Activated T-cell treated with anti-CD3 and anti-CD28 coated beads, Interleukin-2, amount 50 U/mL, for 4 hours (primary cell): Measurements from ENCODE around the gene SPECC1. TPM values are rescaled to one million over a fixed set of nuclear protein-coding genes. Genes with fewer than 3 reads are reported as not detected.
"Not testable (repeated sequence)": the region's sequence is repeated elsewhere in the genome, so short reads cannot be mapped to it uniquely, and the experiment has no call there.

ENCODE experiments used
- ATAC-seq, 2 donors: fragments of 200-7000 bp; cut with Tn5 transposase; one replicate each; pipeline ENCODE4 v1.10.0; 2021
- DNase-seq: peaks from one replicate; pipeline ENCODE4 v3.0.0-alpha.2; 2020
- H3K27me3 Mint-ChIP-seq: one replicate; pipeline ENCODE4 v1.8.0; 2021; ENCODE audit warnings: low read depth, mixed read lengths
- H3K36me3 Mint-ChIP-seq: one replicate; pipeline ENCODE4 v1.8.0; 2022; ENCODE audit warnings: mixed read lengths; ENCODE audit not compliant: insufficient read depth
- H3K4me1 Mint-ChIP-seq: one replicate; pipeline ENCODE4 v1.8.0; 2021; ENCODE audit warnings: low read depth, mixed read lengths
- H3K4me3 Mint-ChIP-seq: one replicate; pipeline ENCODE4 v1.8.0; 2021; ENCODE audit warnings: mild to moderate bottlenecking, moderate library complexity, mixed read lengths
- H3K9me3 Mint-ChIP-seq: one replicate; pipeline ENCODE4 v1.8.0; 2021; ENCODE audit warnings: mixed read lengths
- total RNA-seq, 3 donors: library from RNA; stranded (reverse); gene quantifications; one replicate each; pipeline ENCODE4 v1.2.1, GENCODE V29; 2021

Gene SPECC1
- total RNA-seq, 3 donors from 2014 or later, result 3.8 to 7.0 (median 3.9) TPM

DNA sequence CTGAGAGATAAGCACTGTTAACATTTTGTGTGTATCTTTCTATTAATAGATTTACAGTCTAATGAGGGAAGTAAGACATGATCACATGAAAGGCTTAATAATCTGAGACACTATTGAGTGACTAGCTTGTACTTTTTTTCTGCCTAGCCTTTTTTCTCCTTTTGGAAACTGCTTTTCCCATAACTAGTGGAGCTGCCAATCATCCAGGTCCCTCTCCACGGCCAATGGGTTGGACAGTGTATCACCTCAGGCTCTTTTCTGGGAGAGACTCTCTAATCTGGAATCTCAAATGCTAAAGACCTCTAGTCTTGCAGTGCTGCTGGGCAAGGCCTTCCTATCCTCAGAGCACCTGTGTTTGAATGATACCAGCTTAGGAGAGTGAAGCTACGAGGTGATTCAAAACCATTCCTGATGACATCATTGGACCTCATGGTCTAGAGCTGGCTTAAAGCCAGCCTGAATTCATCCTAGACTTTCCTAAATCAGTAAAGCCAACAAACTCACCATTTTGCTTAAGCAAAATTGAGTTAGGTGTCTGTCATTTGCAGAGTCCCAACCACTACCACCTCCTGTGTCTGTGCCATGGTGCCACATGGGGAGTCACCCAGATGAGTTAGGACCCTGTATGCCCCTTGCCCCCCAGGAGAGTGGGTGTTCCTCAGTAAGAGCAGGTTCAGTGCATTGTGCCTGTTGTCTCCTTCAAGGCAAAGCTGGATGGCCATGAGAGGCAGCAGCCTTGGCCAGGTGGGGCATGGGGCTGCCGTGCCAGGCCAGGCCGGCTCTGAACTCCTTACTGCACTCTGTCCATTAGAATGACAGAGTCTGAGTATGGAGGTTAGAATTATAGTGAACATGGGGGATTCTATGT, 62.9 kb downstream of the SPECC1 start:
- no peak overlapping the region for H3K4me3 Mint-ChIP-seq

DNA sequence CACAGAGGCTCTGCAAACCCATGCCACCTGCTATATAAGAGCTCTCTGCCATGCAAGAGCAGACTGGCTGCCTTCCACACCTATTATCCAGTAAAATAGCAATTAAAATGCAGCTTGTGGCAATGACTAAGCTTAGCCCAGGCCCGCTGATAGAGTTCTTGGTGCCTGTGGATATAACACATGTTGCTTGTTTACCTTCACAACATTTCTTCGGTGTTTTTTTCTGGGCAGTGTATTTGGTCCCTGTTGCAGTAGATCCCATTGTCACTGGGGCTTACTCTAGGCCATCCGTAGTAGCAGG, 63.5 kb downstream of the SPECC1 start:
- ATAC-seq, result no peak
- Mint-ChIP-seq H3K9me3 (no peaks in the 10 kb centered on the region), H3K4me3 (no peak overlapping the region), H3K27me3 (peaks cover 2% of the 10 kb centered on the region), H3K4me1 (peaks cover 19% of the 10 kb centered on the region), H3K36me3 (no peaks in the 10 kb centered on the region)
- DNase-seq, result no peak

More for the DNA sequence above, 62.9 kb downstream of the SPECC1 start:
- ATAC-seq (no peak), DNase-seq (no peak)
- Mint-ChIP-seq H3K27me3 (peaks cover 2% of the 10 kb centered on the region), H3K9me3 (no peaks in the 10 kb centered on the region), H3K36me3 (no peaks in the 10 kb centered on the region), H3K4me1 (peaks cover 19% of the 10 kb centered on the region)

DNA sequence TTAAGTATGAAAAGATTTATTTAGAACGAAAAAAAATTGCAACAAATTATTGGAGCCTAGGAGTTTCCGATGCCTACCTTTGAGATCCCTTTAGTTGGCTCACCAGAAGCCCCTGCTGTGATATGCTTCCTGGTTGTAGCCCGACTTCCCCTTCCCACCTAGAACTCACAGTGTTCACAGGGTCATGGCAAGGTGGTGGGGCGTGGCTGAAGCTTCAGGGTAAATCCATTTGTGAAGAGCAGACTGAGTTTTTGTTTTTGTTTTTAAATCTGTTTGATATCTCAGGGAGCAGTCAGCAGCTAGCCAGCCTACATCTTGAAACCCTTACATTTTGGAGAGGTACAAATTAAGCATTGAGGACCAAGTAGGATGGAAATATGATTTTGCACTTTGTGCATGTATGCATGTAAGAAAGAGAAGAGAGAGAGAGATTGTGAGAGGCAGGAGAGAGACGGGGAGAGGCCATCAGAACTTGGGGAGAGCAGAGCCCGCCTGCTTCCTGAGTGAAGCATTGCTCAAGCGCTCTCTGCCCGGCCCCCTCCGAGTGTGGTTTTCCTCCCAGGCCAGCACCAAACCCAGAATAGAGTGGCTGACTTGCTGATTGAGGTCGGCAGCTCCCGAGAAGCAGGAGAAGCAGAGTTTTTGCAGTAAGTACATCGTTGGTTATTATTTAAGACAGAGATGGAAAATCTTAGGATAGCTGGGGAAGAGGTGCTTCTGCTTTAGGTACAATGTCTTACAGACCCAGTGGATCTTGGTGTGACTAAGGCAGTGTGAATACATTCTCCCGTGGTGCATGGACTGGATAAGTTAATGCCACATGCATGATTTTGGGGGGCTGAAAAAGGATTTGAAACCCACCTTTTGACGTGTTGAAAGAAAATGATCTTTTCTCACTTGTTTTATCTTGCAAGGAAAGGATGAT, 64.2 kb downstream of the SPECC1 start:
- peaks cover 2% of the 10 kb centered on the region for H3K27me3 Mint-ChIP-seq
- peaks cover 21% of the 10 kb centered on the region for H3K4me1 Mint-ChIP-seq
- ATAC-seq (peak; percentile 70 to 71), DNase-seq (no peak)
- no peaks in the 10 kb centered on the region for H3K36me3 Mint-ChIP-seq
- H3K4me3 Mint-ChIP-seq, result peak overlapping the region; percentile 59
- no peaks in the 10 kb centered on the region for H3K9me3 Mint-ChIP-seq

DNA sequence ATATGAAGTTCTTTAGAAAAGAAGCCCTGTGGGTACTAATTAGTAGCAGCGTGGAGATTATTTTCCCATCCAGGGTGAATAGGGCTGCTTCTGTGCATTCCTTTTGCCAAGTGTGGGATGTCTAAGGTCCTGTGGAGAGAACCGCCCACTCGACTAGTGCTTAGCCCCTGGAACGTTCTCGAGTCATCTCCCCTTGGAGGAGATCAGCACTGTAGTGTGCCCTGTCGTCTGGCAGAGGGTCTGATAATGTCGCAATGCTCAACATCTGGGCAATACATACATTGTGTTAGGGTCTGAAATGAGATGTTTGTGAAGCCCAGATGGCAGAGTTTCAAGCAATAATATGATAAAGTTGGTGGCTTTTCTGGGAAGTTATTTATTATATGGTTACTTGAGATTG, 64.8 kb downstream of the SPECC1 start:
- H3K4me1 Mint-ChIP-seq, result peaks cover 21% of the 10 kb centered on the region
- H3K4me3 Mint-ChIP-seq, result peak overlapping the region; percentile 59
- no peaks in the 10 kb centered on the region for H3K9me3 Mint-ChIP-seq
- no peak for DNase-seq
- peaks cover 2% of the 10 kb centered on the region for H3K27me3 Mint-ChIP-seq
- H3K36me3 Mint-ChIP-seq, result no peaks in the 10 kb centered on the region
- peak in 1 of 2 donors; percentile 27 for ATAC-seq

DNA sequence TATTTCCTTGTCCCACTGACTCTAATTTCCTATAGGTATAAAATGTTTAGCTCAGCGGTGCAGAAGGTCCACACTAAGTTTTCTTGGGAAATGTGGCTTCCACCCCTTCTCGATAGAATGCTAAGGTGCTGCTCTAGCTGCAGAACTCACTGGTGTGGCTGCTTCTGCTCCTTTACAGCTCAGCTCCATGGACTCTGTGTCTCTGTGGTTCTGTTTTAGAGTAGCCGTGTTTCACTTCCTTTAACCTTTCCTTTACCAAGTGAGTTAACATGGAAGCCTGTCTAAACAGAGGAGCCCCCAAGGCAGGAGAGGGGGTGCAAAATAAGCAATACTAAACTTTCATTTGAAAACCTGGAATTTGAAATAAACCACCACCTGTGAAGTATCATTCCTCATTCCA, 65.3 kb downstream of the SPECC1 start:
- H3K4me3 Mint-ChIP-seq, result peak overlapping the region; percentile 45
- ATAC-seq, result no peak
- DNase-seq, result no peak
- H3K36me3 Mint-ChIP-seq, result no peaks in the 10 kb centered on the region
- no peaks in the 10 kb centered on the region for H3K9me3 Mint-ChIP-seq
- peaks cover 2% of the 10 kb centered on the region for H3K27me3 Mint-ChIP-seq
- H3K4me1 Mint-ChIP-seq, result peaks cover 21% of the 10 kb centered on the region

DNA sequence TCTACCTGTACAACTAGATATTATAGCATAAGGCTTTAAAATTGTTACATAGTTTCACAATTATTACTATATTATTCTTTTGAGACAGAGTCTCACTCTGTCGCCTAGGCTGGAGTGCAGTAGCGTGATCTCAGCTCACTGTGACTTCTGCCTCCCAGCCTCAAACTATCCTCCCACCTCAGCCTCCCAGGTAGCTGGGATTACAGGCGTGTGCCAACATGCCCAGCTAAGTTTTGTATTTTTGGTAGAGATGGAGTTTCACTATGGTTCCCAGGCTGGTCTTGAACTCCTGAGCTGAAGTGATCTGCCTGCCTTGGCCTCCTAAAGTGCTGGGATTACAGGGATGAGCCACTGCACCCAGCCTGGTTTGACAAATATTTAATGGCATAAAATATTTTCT, 67.0 kb downstream of the SPECC1 start:
- H3K9me3 Mint-ChIP-seq, H3K36me3 Mint-ChIP-seq, DNase-seq, H3K27me3 Mint-ChIP-seq, H3K4me3 Mint-ChIP-seq, ATAC-seq: not testable (repeated sequence)
- peaks cover 21% of the 10 kb centered on the region for H3K4me1 Mint-ChIP-seq

DNA sequence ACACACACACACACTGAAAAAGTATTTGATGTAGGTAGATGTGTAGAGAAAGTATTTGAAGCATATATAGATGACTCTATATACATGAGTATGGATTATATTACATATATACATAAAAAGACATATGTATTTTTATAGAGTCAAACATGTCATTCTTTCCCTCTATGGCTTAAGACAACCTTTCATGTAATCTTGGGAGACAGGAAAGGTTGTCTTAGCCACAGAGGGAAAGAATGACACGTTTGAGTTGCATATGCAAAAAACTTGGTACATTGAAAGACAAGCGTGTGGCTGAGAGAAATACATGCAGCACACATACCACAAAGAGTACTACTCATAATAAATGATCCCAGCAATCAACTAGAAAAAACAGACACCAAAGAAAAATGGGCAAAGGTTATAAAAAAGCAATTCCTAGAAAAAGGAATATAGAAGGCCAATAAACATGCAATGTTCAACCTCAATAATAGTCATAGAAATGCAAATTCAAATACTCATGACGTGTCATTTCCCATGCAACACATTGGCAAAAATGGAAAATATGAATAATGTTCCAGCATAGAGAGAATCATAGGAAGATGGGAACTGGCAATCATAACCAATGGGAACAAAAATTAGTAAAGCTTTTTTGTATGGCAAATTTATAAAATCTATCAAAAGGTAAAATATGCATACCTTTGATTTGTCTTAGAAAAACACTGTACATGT, 69.0 kb downstream of the SPECC1 start:
- H3K9me3 Mint-ChIP-seq, result no peaks in the 10 kb centered on the region
- no peak overlapping the region for H3K4me3 Mint-ChIP-seq
- ATAC-seq, result no peak
- no peaks in the 10 kb centered on the region for H3K36me3 Mint-ChIP-seq
- peaks cover 16% of the 10 kb centered on the region for H3K4me1 Mint-ChIP-seq
- no peak for DNase-seq
- peaks cover 5% of the 10 kb centered on the region for H3K27me3 Mint-ChIP-seq

DNA sequence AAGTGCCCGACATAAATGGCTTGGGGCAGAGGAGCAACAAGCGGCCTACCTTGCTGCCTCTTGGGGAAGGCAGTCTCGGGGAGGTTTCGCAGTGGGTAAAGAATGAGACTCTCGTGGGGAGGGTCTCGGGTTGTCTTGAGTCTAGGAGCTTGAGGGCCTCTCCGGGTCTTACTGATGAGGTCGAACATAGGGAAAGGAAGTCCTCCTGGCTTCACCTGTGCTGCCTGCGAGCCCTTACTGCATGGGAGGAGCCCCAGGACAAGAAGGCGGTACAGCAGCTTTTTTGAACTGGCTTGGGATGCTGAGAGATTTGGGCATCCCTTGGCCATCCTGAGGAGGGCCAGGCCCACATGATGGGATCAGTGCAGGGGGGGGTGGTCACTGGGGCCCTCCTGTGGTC, 71.4 kb downstream of the SPECC1 start:
- Mint-ChIP-seq H3K4me1 (peaks cover 2% of the 10 kb centered on the region), H3K36me3 (no peaks in the 10 kb centered on the region), H3K4me3 (no peak overlapping the region), H3K27me3 (peaks cover 2% of the 10 kb centered on the region), H3K9me3 (no peaks in the 10 kb centered on the region)
- ATAC-seq (no peak), DNase-seq (no peak)

DNA sequence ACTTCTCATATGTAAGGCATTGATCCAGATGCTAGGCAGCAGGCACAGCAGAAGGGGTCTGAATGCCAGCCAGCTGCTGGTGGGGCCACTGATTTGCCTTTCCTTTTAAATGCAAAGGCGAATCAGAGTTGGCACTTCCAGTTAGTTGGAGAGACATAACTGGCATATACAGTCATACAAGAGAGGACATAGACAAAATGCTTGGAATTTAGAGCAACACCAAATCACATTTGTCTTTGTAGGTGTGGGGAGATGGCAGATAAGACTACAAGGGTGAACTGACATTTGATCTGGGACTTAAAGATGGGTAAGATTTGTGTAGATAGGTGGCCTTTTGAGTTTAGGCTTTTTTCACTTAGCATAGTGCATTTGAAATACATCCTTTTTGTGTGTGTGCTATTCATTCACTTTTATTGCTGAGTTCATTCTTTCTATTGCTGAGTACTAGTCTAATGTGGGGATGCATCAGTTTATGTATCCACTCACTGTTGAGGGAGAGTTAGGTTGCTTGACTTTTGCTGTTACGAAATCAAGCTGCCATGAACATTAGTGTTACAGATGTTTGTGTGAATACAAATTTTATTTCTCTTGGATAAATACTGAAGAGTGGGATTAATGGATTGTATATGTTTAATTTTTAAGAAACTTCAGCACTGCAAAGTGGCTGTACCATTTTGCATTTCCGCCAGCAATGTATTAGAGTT, 74.1 kb downstream of the SPECC1 start:
- Mint-ChIP-seq H3K36me3 (no peaks in the 10 kb centered on the region), H3K9me3 (no peaks in the 10 kb centered on the region), H3K4me1 (no peaks in the 10 kb centered on the region), H3K27me3 (peaks cover 6% of the 10 kb centered on the region), H3K4me3 (no peak overlapping the region)
- DNase-seq (no peak), ATAC-seq (no peak)

DNA sequence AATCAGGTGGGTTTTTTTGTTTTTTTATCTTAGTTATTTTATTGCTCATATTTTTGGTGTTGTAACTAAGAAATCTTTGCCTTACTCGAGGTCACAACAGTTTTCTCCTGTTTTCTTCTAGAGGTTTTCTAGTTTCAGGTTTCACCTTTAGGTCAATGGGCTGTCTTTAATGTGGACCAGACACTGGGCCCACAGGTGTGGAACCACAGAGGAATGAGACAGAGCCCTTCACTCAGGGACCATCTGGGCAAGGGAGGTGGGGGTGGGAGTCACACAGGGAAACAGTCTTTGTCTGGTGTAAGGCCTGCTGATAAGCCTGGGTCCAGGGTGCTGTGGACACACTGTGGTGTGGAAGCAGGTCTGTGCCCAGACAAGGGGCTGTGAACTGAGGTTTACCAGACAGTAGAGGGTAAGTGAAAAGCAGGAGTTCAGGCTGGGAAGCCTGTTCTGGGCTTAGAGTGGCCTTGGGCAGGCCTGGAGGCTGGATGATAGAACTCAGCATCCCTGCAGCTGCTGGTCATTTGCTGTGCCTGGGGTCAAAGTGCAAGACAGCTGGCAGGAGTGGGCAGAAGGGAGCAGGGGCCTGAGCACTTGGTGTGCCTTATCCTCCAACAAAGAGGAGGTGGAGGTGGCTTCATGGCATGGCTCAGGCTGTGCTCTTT, 75.6 kb downstream of the SPECC1 start:
- no peak overlapping the region for H3K4me3 Mint-ChIP-seq

DNA sequence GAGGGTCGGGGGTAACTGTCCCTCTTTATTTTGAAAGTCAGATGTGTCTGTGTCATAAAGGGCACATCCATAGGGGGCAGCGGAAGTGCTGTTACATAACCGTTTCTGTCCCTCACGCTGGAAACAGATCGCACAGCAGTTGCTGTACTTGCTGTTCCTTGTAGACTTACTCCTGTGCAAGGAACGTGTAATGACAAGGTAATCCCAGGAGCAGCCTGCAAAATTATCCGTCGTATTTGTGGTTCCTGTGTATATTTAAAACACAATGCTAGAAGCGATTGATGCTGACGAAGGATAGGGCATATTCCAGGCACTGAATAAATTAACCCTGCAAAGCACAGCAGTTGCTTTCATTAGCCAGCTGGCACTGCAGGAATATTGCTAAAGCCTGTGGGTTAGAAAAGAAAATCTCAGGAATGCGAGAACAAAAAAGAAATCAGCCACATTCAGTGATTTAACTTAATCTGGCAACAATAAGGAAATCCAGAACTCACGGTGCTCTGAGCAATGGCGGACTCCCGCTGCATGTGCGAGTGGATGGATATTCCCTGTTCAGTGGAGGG, 76.2 kb downstream of the SPECC1 start:
- peaks cover 7% of the 10 kb centered on the region for H3K4me1 Mint-ChIP-seq
- no peak overlapping the region for H3K4me3 Mint-ChIP-seq
- ATAC-seq (no peak), DNase-seq (no peak)
- H3K9me3 Mint-ChIP-seq, result no peaks in the 10 kb centered on the region
- H3K36me3 Mint-ChIP-seq, result no peaks in the 10 kb centered on the region
- H3K27me3 Mint-ChIP-seq, result peaks cover 4% of the 10 kb centered on the region

More for the DNA sequence above, 75.6 kb downstream of the SPECC1 start:
- no peaks in the 10 kb centered on the region for H3K9me3 Mint-ChIP-seq
- no peak for ATAC-seq
- H3K36me3 Mint-ChIP-seq, result no peaks in the 10 kb centered on the region
- DNase-seq, result no peak
- H3K27me3 Mint-ChIP-seq, result peaks cover 6% of the 10 kb centered on the region
- peaks cover 2% of the 10 kb centered on the region for H3K4me1 Mint-ChIP-seq

DNA sequence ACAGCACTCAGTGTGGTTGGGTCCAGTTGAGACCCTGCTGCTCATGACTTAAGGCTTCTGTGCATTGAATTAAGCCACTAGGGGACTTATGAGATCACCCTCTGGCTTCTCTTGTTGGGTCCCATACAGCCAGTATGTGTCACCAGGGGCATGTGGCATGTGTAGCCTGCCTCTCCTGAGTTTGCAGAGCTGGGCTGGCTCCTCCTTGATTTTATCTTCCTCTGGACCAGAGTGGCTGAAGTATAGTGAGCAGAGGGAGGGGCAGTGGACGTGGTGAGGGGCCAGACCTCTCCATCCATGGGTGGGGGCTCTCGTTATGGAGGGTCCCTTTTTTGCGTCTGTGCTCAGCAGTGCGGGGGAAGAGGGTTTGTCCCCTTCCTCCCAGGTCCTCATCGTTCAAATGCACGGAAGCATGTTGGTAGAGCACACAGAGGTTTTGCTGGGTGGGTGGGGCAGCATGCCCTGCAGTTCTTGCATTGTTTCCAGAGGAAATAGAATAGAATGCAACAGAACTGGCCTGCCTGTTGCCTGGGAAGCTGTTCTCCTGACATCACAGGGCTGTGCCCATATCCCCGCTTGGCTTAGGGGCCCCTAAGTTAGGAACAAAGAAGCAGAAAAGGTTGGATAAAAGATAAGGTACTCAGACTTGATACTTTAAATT, 77.4 kb downstream of the SPECC1 start:
- no peaks in the 10 kb centered on the region for H3K9me3 Mint-ChIP-seq
- DNase-seq (no peak), ATAC-seq (no peak)
- H3K36me3 Mint-ChIP-seq, result no peaks in the 10 kb centered on the region
- H3K27me3 Mint-ChIP-seq, result peaks cover 4% of the 10 kb centered on the region
- H3K4me3 Mint-ChIP-seq, result no peak overlapping the region
- H3K4me1 Mint-ChIP-seq, result peaks cover 8% of the 10 kb centered on the region
